GM12801 (cell line): ENCODE data around the gene C3orf70.

Experiments
- CTCF ChIP-seq: IDR thresholded peaks from one replicate; pipeline ENCODE4 v1.5.1; 2011; ENCODE audit warnings: control low read depth; ENCODE audit not compliant: insufficient read length; ENCODE audit errors: extremely low read depth

The C3orf70 gene

GRCh38 chr3:185187391-185187790, 34.5 kb upstream of the C3orf70 start:
- no peak for TF ChIP-seq CTCF

GRCh38 chr3:185176750-185177359, 24.0 kb upstream of the C3orf70 start:
- TF ChIP-seq CTCF, result no peak

GRCh38 chr3:185175370-185175987, 22.6 kb upstream of the C3orf70 start:
- no peak for TF ChIP-seq CTCF

- no peak for TF ChIP-seq CTCF
Measured at GRCh38 chr3:185172086-185173049, 19.5 kb upstream of the C3orf70 start.

GRCh38 chr3:185164428-185165217, 11.8 kb upstream of the C3orf70 start:
- TF ChIP-seq CTCF, result no peak

- no peak for TF ChIP-seq CTCF
Measured at GRCh38 chr3:185162634-185163033, 9.8 kb upstream of the C3orf70 start.
